Measurements from ENCODE around the gene EYS. TPM values are rescaled to one million over a fixed set of nuclear protein-coding genes. Genes with fewer than 3 reads are reported as not detected.

EYS gene
- total and polyA plus RNA-seq, 2 of the 8 experiments (the other 6 are each of a cell fraction or from before 2014, with no cell fraction given) = 0.05 to 0.13 TPM

GRCh38 chr6:63923139-63923739 is 1783.8 kb downstream of the EYS start (continued):
- peak; percentile 60 for TF ChIP-seq CHD7 (IDR thresholded peaks at IDR 0.05; ENCODE audit: insufficient replicate concordance, low read length)
- peak in 1 of 2 experiments; percentile 76 for TF ChIP-seq RAD21 (IDR thresholded peaks at IDR 0.05 in 1 of 2, conservative IDR thresholded peaks at IDR 0.05 in 1 of 2; ENCODE audit: low read depth in 2 of 2, low read length in 2 of 2)
- TF ChIP-seq GTF2F1 (IDR thresholded peaks at IDR 0.05; ENCODE audit: borderline replicate concordance, low read depth, low read length) = no peak

All from H1 (cell line).